SJSA1 (cell line): ENCODE results near the gene GYG1. TPM values are rescaled to one million over a fixed set of nuclear protein-coding genes. Genes with fewer than 3 reads are reported as not detected.

Experiments used
- DNase-seq, 2 experiments: peaks; one replicate each; pipeline ENCODE4 v3.0.0-alpha.2; 2015 to 2020; ENCODE audit warnings: low spot score in 2 of 2, low read depth in 1 of 2
- H3K27ac ChIP-seq: fragments of 250-450 bp; sonication (Bioruptor Pico); 2 replicates; pipeline ENCODE4 v1.5.1; 2020; ENCODE audit warnings: mild to moderate bottlenecking, moderate library complexity
- H3K27me3 ChIP-seq: fragments of 250-450 bp; sonication (Bioruptor Pico); replicated peaks from 2 replicates; pipeline ENCODE4 v1.5.1; 2020; ENCODE audit warnings: mild to moderate bottlenecking, moderate library complexity
- H3K36me3 ChIP-seq: fragments of 250-450 bp; sonication (Bioruptor Pico); 2 replicates; pipeline ENCODE4 v1.5.1; 2020; ENCODE audit warnings: mild to moderate bottlenecking
- H3K4me1 ChIP-seq: fragments of 250-450 bp; sonication (Bioruptor Pico); replicated peaks from 2 replicates; pipeline ENCODE4 v1.6.1; 2021; ENCODE audit warnings: mild to moderate bottlenecking
- H3K4me3 ChIP-seq: fragments of 250-450 bp; sonication (Bioruptor Pico); 2 replicates; pipeline ENCODE4 v1.5.1; 2020; ENCODE audit warnings: mild to moderate bottlenecking
- H3K9me3 ChIP-seq: fragments of 250-450 bp; sonication (Bioruptor Pico); replicated peaks from 2 replicates; pipeline ENCODE4 v1.5.1; 2020; ENCODE audit warnings: mild to moderate bottlenecking
- total RNA-seq: library from RNA; depleted of rRNA; stranded (reverse); fragments of >200 nt; shearing (Covaris generic); gene quantifications from 2 replicates; pipeline ENCODE4 v1.2.3, GENCODE V29; 2014; rRNA removed

The GYG1 gene
- total RNA-seq, 1 experiment from 2014 or later, result 14.1 TPM

DNA sequence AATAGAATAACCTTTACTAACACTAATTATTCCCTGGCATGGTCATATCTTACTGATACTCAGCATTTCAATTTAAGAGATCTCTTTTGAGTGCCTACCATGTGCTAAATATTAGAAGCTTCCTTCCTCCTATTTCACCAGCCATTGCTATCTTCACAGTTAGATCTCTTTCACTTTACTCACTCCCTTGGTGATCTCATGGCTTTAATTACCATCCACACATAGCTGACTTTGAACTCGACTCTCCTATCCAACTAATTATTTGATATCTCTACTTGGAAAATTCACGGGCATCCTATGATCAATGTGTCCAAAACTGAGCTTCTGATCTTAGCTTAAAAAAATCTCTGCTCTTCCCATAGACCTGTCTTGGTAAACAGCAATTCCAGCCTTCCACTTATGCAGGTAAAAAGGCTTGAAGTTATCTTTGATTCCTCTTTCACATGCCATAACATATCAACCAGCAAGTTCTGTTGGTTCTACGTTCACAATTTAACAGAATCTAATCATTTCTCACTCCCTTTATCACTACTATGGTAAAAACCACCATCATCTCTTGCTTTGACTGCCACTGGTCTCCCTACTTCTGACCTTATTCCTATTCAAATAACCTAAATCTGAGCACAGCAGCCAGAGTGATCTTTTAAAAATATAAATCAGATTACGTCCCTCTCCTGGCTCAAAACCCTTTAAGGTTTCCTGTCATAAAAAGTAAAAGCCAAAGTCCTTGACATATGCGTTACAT lies 53.2 kb downstream of the GYG1 start:
- no peak for DNase-seq
- H3K9me3 ChIP-seq, result no peaks in the 10 kb centered on the region
- H3K27me3 ChIP-seq, result no peaks in the 10 kb centered on the region
- no peak overlapping the region for H3K27ac ChIP-seq
- no peaks in the 10 kb centered on the region for H3K4me1 ChIP-seq
- no peak overlapping the region for H3K4me3 ChIP-seq
- peaks cover 70% of the 10 kb centered on the region for H3K36me3 ChIP-seq

- Histone ChIP-seq H3K4me1 (no peaks in the 10 kb centered on the region), H3K27ac (no peak overlapping the region), H3K9me3 (no peaks in the 10 kb centered on the region), H3K27me3 (no peaks in the 10 kb centered on the region), H3K4me3 (no peak overlapping the region), H3K36me3 (peaks cover 62% of the 10 kb centered on the region)
- no peak for DNase-seq
These were observed 64.2 kb downstream of the GYG1 start for GRCh38 chr3:149055575-149055974.

DNA sequence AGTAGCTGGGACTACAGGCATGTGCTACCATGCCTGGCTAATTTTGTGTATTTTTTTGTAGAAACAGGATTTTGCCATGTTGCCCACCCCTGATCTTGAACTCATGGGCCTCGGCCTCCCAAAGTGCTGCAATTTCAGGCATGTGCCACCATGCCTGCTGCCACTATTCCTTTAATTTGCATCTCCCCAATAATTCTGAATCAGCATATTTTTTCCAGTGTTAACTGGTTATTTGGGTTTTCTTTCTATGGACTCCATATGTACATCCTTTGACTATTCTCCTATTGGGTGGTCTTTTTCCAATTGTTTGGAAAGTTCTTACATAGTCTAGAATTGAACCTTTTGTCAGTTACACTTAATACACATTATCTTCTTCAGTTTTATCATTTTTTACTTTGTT lies 66.9 kb downstream of the GYG1 start:
- no peak for DNase-seq
- no peaks in the 10 kb centered on the region for H3K27me3 ChIP-seq
- no peak overlapping the region for H3K4me3 ChIP-seq
- peaks cover 58% of the 10 kb centered on the region for H3K36me3 ChIP-seq
- H3K9me3 ChIP-seq, result no peaks in the 10 kb centered on the region
- no peak overlapping the region for H3K27ac ChIP-seq
- no peaks in the 10 kb centered on the region for H3K4me1 ChIP-seq

DNA sequence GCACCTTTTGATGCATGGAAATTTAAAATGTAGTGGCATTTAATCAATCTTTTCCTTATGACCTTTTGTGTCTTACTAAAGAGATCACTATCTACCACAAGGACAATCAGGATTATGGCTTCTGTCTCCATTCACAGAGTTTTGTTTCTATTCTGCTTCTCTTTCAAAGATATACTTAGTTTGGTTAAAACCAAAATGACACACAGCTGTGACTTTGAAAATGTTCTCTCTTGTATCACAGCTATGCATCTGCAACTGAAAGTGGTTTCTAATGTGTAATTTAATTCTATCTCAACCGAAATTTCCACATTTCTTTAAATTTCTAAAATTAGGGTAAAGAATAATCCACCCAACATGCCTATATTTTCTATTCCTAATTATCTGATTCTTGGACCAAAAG lies 67.3 kb downstream of the GYG1 start:
- H3K9me3 ChIP-seq, result no peaks in the 10 kb centered on the region
- H3K36me3 ChIP-seq, result peaks cover 59% of the 10 kb centered on the region
- no peak for DNase-seq
- H3K4me1 ChIP-seq, result no peaks in the 10 kb centered on the region
- no peaks in the 10 kb centered on the region for H3K27me3 ChIP-seq
- no peak overlapping the region for H3K4me3 ChIP-seq
- no peak overlapping the region for H3K27ac ChIP-seq

DNA sequence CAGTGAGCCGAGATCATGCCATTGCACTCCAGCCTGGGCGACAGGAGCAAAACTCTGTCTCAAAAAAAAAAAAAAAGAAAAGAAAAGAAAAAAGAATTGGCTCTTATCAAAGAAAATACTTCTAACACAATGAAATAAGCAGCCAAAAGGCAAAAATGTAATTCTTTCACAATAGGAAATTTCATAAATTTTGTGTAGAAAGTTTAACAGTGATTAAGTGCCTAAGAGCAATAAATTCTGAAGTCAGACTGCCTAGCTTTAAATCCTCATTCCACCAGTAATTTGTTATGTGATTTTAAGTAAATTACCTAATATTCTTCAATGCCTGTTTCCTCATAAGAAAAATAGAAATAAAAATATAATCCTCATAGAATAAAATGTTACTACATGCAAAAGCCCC lies 70.4 kb downstream of the GYG1 start:
- H3K4me3 ChIP-seq, result no peak overlapping the region
- no peaks in the 10 kb centered on the region for H3K9me3 ChIP-seq
- peaks cover 51% of the 10 kb centered on the region for H3K36me3 ChIP-seq
- H3K4me1 ChIP-seq, result no peaks in the 10 kb centered on the region
- no peaks in the 10 kb centered on the region for H3K27me3 ChIP-seq
- DNase-seq, result no peak
- no peak overlapping the region for H3K27ac ChIP-seq

DNA sequence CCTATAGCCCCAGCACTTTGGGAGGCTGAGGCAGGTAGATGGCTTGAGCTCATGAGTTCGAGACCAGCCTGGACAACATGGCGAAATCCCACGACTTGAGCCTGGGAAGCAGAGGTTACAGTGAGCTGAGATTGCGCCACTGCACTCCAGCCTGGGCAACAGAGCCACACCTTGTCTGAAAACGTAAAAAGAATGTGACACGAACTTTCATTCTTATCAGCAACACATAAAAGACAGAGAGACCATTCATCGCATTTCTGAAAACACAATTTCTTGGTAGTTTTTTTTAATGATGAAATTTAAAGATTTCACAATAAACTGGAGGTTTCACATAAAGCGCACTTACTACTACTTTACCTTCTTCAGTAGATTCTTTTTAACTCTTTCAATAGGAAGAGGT lies 76.5 kb downstream of the GYG1 start:
- H3K27ac ChIP-seq, result no peak overlapping the region
- H3K27me3 ChIP-seq, result no peaks in the 10 kb centered on the region
- H3K9me3 ChIP-seq, result no peaks in the 10 kb centered on the region
- DNase-seq, result no peak
- H3K36me3 ChIP-seq, result peaks cover 57% of the 10 kb centered on the region
- H3K4me1 ChIP-seq, result no peaks in the 10 kb centered on the region
- H3K4me3 ChIP-seq, result no peak overlapping the region

Other genes starting within 250 kb of the GYG1 start
- gene CPB1, start 163.7 kb upstream of the GYG1 start, total RNA-seq, result not detected in 2 replicates
- gene CPA3, start 126.2 kb upstream of the GYG1 start, total RNA-seq, result 0.08 TPM in 1 of 2 replicates, not detected in the other
- 68.2 and 70.5 TPM in 2 replicates for gene HLTF, start 95.0 kb downstream of the GYG1 start, total RNA-seq
- 27.9 and 34.2 TPM in 2 replicates for gene HPS3, start 138.1 kb downstream of the GYG1 start, total RNA-seq
- gene CP, start 230.3 kb downstream of the GYG1 start, total RNA-seq, result 1.7 TPM in 1 of 2 replicates, not detected in the other